GM18499 (cell line): ENCODE measurements around the gene DBP.
A peak's percentile ranks its signal among the peaks of the same experiment; 100 is the strongest.

Experiments
- ATAC-seq: cut with Tn5 transposase; IDR thresholded peaks from one replicate; pipeline ENCODE4 v1.9.1; 2021; ENCODE audit warnings: moderate number of reproducible peaks; ENCODE audit not compliant: insufficient read depth, unreplicated experiment

The DBP gene

DNA sequence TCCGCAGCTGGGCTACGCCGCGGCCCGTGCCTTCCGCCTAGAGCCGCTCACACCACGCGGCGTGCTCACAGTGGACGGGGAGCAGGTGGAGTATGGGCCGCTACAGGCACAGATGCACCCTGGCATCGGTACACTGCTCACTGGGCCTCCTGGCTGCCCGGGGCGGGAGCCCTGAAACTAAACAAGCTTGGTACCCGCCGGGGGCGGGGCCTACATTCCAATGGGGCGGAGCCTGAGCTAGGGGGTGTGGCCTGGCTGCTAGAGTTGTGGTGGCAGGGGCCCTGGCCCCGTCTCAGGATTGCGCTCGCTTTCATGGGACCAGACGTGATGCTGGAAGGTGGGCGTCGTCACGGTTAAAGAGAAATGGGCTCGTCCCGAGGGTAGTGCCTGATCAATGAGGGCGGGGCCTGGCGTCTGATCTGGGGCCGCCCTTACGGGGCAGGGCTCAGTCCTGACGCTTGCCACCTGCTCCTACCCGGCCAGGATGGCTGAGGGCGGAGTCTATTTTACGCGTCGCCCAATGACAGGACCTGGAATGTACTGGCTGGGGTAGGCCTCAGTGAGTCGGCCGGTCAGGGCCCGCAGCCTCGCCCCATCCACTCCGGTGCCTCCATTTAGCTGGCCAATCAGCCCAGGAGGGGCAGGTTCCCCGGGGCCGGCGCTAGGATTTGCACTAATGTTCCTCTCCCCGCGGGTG, 7.4 kb downstream of the DBP start:
- ATAC-seq, result no peak

DNA sequence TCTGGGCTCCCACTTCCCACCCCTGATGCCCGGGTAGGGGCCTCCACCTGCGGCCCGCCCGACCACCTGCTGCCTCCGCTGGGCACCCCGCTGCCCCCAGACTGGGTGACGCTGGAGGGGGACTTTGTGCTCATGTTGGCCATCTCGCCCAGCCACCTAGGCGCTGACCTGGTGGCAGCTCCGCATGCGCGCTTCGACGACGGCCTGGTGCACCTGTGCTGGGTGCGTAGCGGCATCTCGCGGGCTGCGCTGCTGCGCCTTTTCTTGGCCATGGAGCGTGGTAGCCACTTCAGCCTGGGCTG, 7.9 kb downstream of the DBP start:
- ATAC-seq, result no peak

DNA sequence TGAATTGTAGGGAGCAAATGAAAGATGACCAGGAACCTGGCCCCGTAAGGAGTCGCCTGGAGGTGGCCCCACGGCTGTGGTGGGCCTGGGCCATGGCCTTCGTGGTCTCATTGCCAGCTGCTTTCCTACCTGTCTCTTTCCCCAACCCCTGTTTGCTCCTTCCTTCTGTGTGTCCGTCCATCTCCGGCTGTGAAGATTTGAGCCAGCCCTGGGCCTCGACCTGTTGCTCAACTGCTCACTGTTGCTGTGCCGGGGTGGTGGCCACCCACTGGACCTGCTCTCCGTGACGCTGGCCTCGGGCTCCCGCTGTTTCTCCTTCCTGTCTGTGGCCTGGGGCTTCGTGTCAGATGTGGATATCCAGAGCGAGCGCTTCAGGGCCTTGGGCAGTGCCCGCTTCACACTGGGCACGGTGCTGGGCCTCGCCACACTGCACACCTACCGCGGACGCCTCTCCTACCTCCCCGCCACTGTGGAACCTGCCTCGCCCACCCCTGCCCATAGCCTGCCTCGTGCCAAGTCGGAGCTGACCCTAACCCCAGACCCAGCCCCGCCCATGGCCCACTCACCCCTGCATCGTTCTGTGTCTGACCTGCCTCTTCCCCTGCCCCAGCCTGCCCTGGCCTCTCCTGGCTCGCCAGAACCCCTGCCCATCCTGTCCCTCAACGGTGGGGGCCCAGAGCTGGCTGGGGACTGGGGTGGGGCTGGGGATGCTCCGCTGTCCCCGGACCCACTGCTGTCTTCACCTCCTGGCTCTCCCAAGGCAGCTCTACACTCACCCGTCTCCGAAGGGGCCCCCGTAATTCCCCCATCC, 8.5 kb downstream of the DBP start:
- ATAC-seq, result no peak

DNA sequence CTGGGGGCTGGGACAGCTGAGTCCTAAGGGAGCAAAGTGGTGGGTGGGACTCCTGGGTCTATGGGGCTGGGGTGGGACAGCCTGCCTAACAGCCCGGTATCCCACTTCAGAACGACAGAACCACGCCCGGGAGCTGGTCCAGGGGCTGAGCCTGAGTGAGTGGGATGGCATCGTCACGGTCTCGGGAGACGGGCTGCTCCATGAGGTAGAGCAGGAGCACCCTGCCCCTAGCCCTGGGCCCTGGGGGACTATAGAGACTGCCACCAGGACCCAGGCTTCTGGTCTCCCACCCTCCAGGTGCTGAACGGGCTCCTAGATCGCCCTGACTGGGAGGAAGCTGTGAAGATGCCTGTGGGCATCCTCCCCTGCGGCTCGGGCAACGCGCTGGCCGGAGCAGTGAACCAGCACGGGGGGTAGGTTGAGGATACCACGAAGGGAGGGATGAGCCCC, 9.3 kb downstream of the DBP start:
- ATAC-seq, result no peak

GRCh38 chr19:48627201-48627864, 9.8 kb downstream of the DBP start:
- ATAC-seq, result no peak

GRCh38 chr19:48625891-48626327, 11.3 kb downstream of the DBP start:
- no peak for ATAC-seq

DNA sequence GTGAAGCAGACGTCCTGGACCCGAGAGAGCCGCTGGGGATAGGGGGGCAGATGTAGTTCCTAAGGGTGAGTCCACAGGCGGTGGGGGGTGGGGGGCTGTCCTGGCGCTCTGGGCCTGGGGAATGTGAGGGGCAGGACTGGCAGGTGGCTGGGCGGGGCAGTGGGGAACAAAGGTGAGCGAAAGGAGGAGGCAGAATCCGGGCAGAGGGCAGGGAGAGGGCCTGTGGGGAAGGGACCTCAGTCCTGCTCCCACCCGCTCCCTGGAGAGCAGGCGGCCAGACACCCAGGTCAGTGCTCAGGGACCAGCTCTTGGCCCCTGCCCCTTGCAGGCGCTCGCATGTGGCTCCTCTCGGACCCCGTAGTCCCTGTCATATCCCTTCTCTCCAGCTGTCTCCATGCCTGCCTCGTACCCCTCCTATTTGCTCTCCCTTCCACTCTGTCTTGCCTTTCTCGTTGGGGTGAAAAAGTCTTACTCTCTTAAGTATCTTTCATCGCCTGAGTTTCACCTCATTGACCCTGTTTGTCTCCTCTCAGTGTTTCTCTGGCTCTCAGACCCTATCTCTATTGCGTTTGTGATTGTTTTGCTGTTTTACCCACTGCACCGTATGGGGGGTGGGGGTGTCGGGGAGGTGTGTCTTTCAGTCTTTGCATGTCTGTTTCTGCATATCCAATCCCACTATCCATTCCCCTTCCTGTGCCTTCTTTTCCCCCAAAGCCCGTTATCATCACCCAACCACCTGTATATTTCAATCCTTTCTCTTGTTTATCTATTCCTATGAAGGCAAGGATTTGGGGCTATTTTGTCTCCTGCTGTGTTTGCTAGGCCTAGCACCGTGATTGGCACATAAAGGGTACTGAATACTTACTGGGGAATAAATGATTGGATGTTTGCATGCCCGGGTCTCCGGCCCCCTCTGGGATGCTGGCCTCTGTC, 12.1 kb downstream of the DBP start:
- no peak for ATAC-seq

DNA sequence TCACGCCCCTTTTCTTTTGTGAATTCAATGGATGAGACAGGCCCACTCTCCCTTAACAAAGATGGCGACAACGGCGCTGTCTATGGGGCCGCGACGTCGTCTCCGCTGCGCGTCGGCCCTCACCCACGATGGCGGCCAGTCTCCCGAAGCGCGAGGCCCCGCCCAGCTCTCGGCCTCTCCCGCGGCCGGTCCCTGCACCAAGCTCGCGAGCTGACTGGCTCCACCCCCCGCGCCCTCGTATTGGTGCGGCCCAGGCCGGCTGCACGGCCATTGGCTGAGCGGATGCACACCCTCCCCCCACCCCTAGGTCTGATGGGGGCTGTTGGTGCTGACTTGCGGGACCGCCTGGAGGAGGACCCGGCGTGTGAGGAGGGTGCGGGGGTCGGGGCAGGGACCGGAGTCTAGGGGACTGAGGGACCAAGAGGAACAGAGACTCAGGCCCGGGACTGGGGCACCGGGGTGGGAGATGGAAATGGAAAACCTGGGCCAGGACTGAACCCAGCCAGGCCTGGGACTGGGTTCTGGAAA, 13.0 kb downstream of the DBP start:
- no peak for ATAC-seq

- no peak for ATAC-seq
Observed at GRCh38 chr19:48623556-48624066, 13.6 kb downstream of the DBP start.

DNA sequence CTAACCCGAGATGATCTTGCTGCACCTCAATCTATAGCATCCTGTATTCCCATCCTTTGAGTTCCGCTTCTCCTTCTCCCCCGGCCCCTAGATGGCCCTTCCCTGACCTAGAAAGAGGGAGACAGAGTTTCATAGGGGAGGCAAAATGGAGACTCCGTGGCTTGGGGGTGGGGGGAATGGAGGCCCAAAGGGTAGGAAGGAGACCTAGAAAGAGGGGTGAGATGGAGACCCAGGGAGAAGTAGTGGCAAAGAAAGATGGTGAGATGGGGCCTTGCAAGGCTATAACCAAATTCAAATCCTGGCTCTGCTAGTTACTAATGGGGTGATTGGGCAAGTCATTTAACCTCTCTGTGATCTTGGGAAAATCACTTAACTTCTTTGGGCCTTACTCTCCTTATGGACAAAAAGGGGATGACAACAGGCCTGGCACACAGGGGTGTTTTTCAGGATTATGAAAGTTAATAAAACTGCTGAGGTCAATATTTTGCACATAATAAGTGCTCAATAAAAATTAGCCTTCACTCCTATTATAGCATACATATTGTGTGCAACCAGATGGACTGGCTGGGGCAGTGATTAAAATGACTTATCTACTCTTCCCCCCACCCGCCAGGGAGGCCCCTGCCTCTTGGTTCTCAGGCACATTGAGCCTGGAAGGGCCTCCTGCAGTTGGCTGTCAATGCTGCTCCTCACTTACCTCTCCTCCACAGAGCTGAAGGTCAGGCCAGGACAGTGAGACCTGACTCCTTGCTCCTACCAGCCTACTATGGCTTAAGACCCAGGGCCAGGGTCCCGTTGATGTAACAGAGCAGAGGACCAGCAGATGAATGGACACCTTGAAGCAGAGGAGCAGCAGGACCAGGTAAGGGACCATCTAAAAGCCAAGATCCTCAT, 17.2 kb downstream of the DBP start:
- no peak for ATAC-seq

DNA sequence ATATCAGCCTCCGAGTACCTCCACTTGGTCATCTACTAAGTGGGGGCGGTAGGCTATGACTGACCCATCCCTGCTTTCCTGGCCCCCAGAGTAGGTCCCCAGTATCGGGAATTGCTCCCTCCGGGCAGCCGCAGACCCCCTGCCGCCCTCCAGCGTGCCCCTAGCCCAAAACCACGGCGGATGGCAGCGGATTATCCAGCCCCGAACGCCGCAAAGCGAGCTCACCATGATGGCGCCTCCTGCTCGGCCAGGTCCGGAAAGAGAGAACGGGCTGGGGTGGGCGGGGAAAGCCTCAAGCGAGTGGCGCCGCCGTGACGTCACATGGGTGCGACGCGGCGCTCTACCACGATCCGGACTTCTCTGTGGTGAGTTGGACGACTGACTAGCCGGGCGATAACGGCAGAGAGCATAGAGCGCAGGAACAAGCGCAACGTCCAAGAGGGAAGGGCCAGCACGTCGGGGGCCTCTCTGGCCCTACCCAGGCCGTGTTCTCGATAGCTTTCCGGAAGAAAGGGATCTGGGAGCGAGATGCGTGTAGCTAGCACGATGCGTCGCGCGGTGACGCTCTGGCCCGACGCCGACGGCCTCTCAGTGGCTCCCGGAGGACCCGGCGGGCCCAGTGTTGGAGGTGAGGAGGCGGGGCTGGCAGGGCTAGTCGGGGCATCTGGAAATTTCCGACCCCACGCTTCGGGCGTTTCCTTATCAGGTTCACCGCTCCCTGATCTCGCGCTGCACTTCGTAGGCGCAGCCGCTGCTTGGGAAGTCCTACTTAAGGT, 18.1 kb downstream of the DBP start, which contains the start of the genes RPL18 and SPHK2:
TSS of gene RPL18 (minus strand) at position 263 of the 776 bp plus-strand sequence. CDS start at position 228, 35 bp downstream.
TSS of gene SPHK2 (plus strand) at position 591 of the 776 bp plus-strand sequence. CDS start 1,009 bp downstream, outside the sequence.
- peak; percentile 88 for ATAC-seq

GRCh38 chr19:48618278-48618915, 18.8 kb downstream of the DBP start:
- ATAC-seq, result no peak

GRCh38 chr19:48617146-48617937, 19.8 kb downstream of the DBP start:
- no peak for ATAC-seq

GRCh38 chr19:48616491-48617056, 20.6 kb downstream of the DBP start:
- ATAC-seq, result no peak

DNA sequence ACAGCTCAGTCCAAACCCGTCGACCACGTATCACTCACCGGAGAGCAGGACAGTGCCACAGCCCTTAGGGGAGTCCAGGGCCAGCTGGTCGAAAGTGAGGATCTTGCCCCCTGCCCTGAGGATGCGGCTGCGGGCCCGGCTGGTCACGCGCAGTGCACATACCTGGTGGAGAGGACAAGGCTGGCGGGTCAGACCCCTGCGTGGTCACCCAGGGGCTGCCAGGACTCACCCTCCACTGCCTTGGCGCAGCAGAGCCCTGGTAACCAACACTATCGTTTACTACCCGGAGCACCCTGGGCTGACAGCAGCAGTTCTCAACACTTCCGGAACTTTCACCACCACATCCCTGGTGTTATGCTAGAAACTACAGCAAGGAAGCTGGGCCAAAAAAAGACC, 21.1 kb downstream of the DBP start:
- ATAC-seq, result no peak
